Measurements from ENCODE around the gene SLC24A4. TPM values are rescaled to one million over a fixed set of nuclear protein-coding genes. Genes with fewer than 3 reads are reported as not detected.
A peak's percentile ranks its signal among the peaks of the same experiment; 100 is the strongest.

Gene SLC24A4
- total and polyA plus RNA-seq, 2 of the 4 experiments (the other 2 are of a cell fraction), result not detected

- H3K14ac ChIP-seq (replicated peaks; ENCODE audit: low read depth, low read length), result 0 out of 2 replicates have a peak overlapping the region, but pooled peaks have one; percentile 12
- no peak overlapping the region; the same call in none of the 2 replicates for H3K18ac ChIP-seq (ENCODE audit: low read depth, low read length)
- ATAC-seq (ENCODE audit: low read depth) (peak; percentile 34; the same call in 1 of the 2 replicates), DNase-seq (no peak)
- H3K27ac ChIP-seq (ENCODE audit: insufficient read depth, low read length), result no peak overlapping the region
- peak overlapping the region; percentile 18; the same call in 1 of the 2 replicates for H3K4ac ChIP-seq (ENCODE audit: low read depth, low read length)
- no peak overlapping the region for H3K56ac ChIP-seq (ENCODE audit: extremely low read depth, insufficient read depth, low read length)
- no peak overlapping the region for H2BK5ac ChIP-seq (ENCODE audit: low read depth, low read length, poor library complexity, severe bottlenecking)
- 0 out of 2 replicates have a peak overlapping the region, but pooled peaks have one; percentile 4 for H4K91ac ChIP-seq (ENCODE audit: insufficient read depth, low read depth, low read length)
- WGBS, 2 experiments (ENCODE audit: extremely low coverage in 2 of 2, insufficient read length in 1 of 2), result 15% methylated on average over 4 of the region's 7 CpGs; no CpG with 5 or more reads in 1 of the 2 experiments
- no peaks in the 10 kb centered on the region for H3K36me3 ChIP-seq (ENCODE audit: control insufficient read depth, insufficient read depth, low read length)
- no peak overlapping the region for H3K4me3 ChIP-seq (ENCODE audit: insufficient read depth, low read depth, low read length)
- H2AK9ac ChIP-seq (replicated peaks; ENCODE audit: low read depth, low read length, poor library complexity), result no peak overlapping the region
- peaks cover 28% of the 10 kb centered on the region for H3K9me1 ChIP-seq (ENCODE audit: insufficient read depth, low read length)
- no peak overlapping the region for H3K9ac ChIP-seq (ENCODE audit: low read depth, low read length)
- H3K27me3 ChIP-seq (ENCODE audit: control insufficient read depth, insufficient read depth, low read length), result no peaks in the 10 kb centered on the region
- H4K5ac ChIP-seq (ENCODE audit: low read depth, low read length), result no peak overlapping the region
- POLR2A ChIA-PET (ENCODE audit: unreplicated experiment), result no interaction called here
- in situ Hi-C loops (cut with MboI; ENCODE audit: low sequenced_read_pairs), result no loop called here
- no peak overlapping the region; the same call in 2 of the 3 replicates for H2BK15ac ChIP-seq (ENCODE audit: low read depth, low read length)
- H3K9me3 ChIP-seq (ENCODE audit: control insufficient read depth, insufficient read depth, low read length), result peaks cover 2% of the 10 kb centered on the region
- CTCF ChIA-PET, result no interaction called here
- peaks cover 16% of the 10 kb centered on the region for H3K4me1 ChIP-seq (ENCODE audit: control insufficient read depth, insufficient read depth, low read length)
- H4K20me1 ChIP-seq (ENCODE audit: insufficient read depth, low read length), result peaks cover under 1% of the 10 kb centered on the region; the same call in 1 of the 2 replicates
- H2BK120ac ChIP-seq (ENCODE audit: low read depth, low read length), result peak overlapping the region; percentile 50
- no peak overlapping the region; a peak in 1 of 4 replicates for H4K8ac ChIP-seq (ENCODE audit: low read depth in 2 of 2, low read length in 2 of 2)
- peak overlapping the region; percentile 23 for H3K4me2 ChIP-seq (ENCODE audit: low read depth, low read length)
- H2BK20ac ChIP-seq (ENCODE audit: low read depth, low read length), result peak overlapping the region; percentile 80
- H2AFZ ChIP-seq (replicated peaks; ENCODE audit: low read length, poor library complexity), result peak overlapping the region; percentile 55
- dilution Hi-C loops (cut with HindIII; ENCODE audit: low sequenced_read_pairs, unreplicated experiment), result no loop called here
- TF ChIP-seq RFX5 (IDR thresholded peaks at IDR 0.05; ENCODE audit: low read depth, low read length), result no peak
- no peak for TF ChIP-seq MAFK (IDR thresholded peaks at IDR 0.05; ENCODE audit: low read depth, low read length)
- no peak for TF ChIP-seq MAZ (IDR thresholded peaks at IDR 0.05; ENCODE audit: borderline replicate concordance, low read depth, low read length)
- no peak for TF ChIP-seq CHD1 (IDR thresholded peaks at IDR 0.05; ENCODE audit: low read depth, low read length)
- TF ChIP-seq SMC3 (IDR thresholded peaks at IDR 0.05; ENCODE audit: low read depth, low read length), result no peak
- no peak for TF ChIP-seq RAD21 (IDR thresholded peaks at IDR 0.05; ENCODE audit: low read length)
- TF ChIP-seq FOS (IDR thresholded peaks at IDR 0.05; ENCODE audit: low read depth, low read length), result no peak
- TF ChIP-seq BHLHE40 (IDR thresholded peaks at IDR 0.05; ENCODE audit: low read depth, low read length), result no peak
- no peak for TF ChIP-seq USF2 (IDR thresholded peaks at IDR 0.05; ENCODE audit: low read depth, low read length)
- TF ChIP-seq CTCF (conservative IDR thresholded peaks at IDR 0.05; ENCODE audit: low read depth, low read length), result no peak
- TF ChIP-seq MXI1 (IDR thresholded peaks at IDR 0.05; ENCODE audit: borderline replicate concordance, low read depth, low read length), result no peak
- no peak for TF ChIP-seq POLR2A (IDR thresholded peaks at IDR 0.05; ENCODE audit: low read depth, low read length)
- H3K79me1 ChIP-seq (ENCODE audit: low read depth in 1 of 2, low read length in 2 of 2), result no peaks in the 10 kb centered on the region
- intact Hi-C loops (cut with micrococcal nuclease), result no loop called here
- H3K23ac ChIP-seq (ENCODE audit: low read depth, low read length), result no peak overlapping the region; the same call in 1 of the 2 replicates
- no TSS peak for BruUV-seq (replicated peaks)
- peak overlapping the region; percentile 40; the same call in 1 of the 2 replicates for H2AK5ac ChIP-seq (ENCODE audit: low read depth, low read length)
These were observed 90.4 kb downstream of the SLC24A4 start for GRCh38 chr14:92413379-92413778.

Data from IMR-90 (cell line).